ENCODE measurements around the gene TRMT1. TPM values are rescaled to one million over a fixed set of nuclear protein-coding genes. Genes with fewer than 3 reads are reported as not detected.

Gene TRMT1
- total and polyA plus RNA-seq, 2 of the 8 experiments (the other 6 are each of a cell fraction or from before 2014, with no cell fraction given), result 77.4 to 99.3 TPM

DNA sequence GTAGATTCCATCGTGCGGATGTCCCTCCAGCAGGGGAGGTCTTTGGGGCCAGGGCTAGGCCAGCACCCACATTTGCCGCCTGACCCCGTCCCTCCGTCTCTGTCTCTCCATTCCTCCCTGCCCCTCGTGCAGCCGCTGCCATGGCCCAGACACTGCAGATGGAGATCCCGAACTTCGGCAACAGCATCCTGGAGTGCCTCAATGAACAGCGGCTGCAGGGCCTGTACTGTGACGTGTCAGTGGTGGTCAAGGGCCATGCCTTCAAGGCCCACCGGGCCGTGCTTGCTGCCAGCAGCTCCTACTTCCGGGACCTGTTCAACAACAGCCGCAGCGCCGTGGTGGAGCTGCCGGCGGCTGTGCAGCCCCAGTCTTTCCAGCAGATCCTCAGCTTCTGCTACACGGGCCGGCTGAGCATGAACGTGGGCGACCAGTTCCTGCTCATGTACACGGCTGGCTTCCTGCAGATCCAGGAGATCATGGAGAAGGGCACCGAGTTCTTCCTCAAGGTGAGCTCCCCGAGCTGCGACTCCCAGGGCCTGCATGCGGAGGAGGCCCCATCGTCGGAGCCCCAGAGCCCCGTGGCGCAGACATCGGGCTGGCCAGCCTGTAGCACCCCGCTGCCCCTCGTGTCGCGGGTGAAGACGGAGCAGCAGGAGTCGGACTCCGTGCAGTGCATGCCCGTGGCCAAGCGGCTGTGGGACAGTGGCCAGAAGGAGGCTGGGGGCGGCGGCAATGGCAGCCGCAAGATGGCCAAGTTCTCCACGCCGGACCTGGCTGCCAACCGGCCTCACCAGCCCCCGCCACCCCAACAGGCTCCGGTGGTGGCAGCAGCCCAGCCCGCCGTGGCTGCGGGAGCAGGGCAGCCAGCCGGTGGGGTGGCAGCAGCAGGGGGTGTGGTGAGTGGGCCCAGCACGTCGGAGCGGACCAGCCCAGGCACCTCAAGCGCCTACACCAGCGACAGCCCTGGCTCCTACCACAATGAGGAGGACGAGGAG is 18.8 kb upstream of the TRMT1 start:
- no peak overlapping the region for H3K4ac ChIP-seq (replicated peaks; ENCODE audit: insufficient read length, low read depth, low read length)
- H3K36me3 ChIP-seq (ENCODE audit: control insufficient read depth in 2 of 4, insufficient read depth in 4 of 4, low read length in 3 of 4), result peaks cover 7 to 58% (median 36%) of the 10 kb centered on the region in 4 experiments
- H2AK5ac ChIP-seq (ENCODE audit: low read depth, low read length), result no peak overlapping the region
- H4K5ac ChIP-seq (ENCODE audit: insufficient read length, low read depth, low read length), result no peak overlapping the region
- no peak overlapping the region for H2BK20ac ChIP-seq (ENCODE audit: low read length)
- H4K91ac ChIP-seq (replicated peaks; ENCODE audit: insufficient read length, low read length), result no peak overlapping the region
- POLR2A ChIA-PET (ENCODE audit: partially characterized antibody), result interaction anchor here (0.9 to 14.8 kb wide), 6 partner anchors 7 to 30 kb away, joined by 3 to 228 read pairs (median 6); partner anchors contain the start of genes IER2, NACC1, STX10 and TRMT1
- H3K4me2 ChIP-seq (ENCODE audit: insufficient read depth in 1 of 2, low read depth in 2 of 2, low read length in 2 of 2), result no peak overlapping the region
- H3K9ac ChIP-seq (replicated peaks in 1 of 4; ENCODE audit: extremely low read depth in 1 of 4, low read depth in 3 of 4, low read length in 3 of 4), result no peak overlapping the region
- DNase-seq (ENCODE audit: low read depth in 1 of 2, low spot score in 2 of 2), result no peak
- peaks cover 27% of the 10 kb centered on the region for H3K79me1 ChIP-seq (ENCODE audit: low read depth, low read length)
- H3K4me3 ChIP-seq (ENCODE audit: extremely low read depth in 1 of 4, insufficient read depth in 2 of 4, low read depth in 3 of 4, low read length in 4 of 4), result no peak overlapping the region
- H3K79me2 ChIP-seq (ENCODE audit: control insufficient read depth in 1 of 2, insufficient read depth in 2 of 2, low read length in 2 of 2), result peaks cover 7 to 44% of the 10 kb centered on the region in 2 experiments; a peak in 3 of 4 replicates
- H3K23ac ChIP-seq (ENCODE audit: insufficient read length), result no peak overlapping the region
- no peak overlapping the region for H2BK120ac ChIP-seq (replicated peaks; ENCODE audit: low read depth, low read length)
- H4K20me1 ChIP-seq (replicated peaks in 1 of 2; ENCODE audit: control insufficient read depth in 1 of 2, insufficient read depth in 2 of 2, low read length in 2 of 2), result peaks cover 34 to 50% of the 10 kb centered on the region in 2 experiments
- H2BK15ac ChIP-seq (ENCODE audit: low read length), result no peak overlapping the region
- peaks cover 0 to 8% (median 4%) of the 10 kb centered on the region in 4 experiments; a peak in 3 of 7 replicates for H3K4me1 ChIP-seq (replicated peaks in 1 of 4; ENCODE audit: control insufficient read depth in 3 of 4, insufficient read depth in 4 of 4, low read length in 3 of 4)
- H2BK12ac ChIP-seq (ENCODE audit: low read depth, low read length), result no peak overlapping the region
- H4K8ac ChIP-seq (ENCODE audit: extremely low read depth, insufficient read depth, low read length), result peak overlapping the region; percentile 78; the same call in 1 of the 2 replicates
- no peaks in the 10 kb centered on the region for H3K27me3 ChIP-seq (replicated peaks in 1 of 4; ENCODE audit: control insufficient read depth in 3 of 4, extremely low read depth in 1 of 4, insufficient read depth in 3 of 4, low read length in 3 of 4)
- no peaks in the 10 kb centered on the region for H3K9me3 ChIP-seq (ENCODE audit: insufficient read depth in 2 of 2, low read depth in 1 of 2, low read length in 1 of 2)
- no peak overlapping the region for H3K14ac ChIP-seq (ENCODE audit: insufficient read length)
- no peak overlapping the region for H3K27ac ChIP-seq (ENCODE audit: low read depth, low read length)
- H2AFZ ChIP-seq (ENCODE audit: low read length), result no peak overlapping the region
- H3K56ac ChIP-seq (replicated peaks; ENCODE audit: insufficient read length, low read depth, low read length), result no peak overlapping the region
- CTCF ChIA-PET (ENCODE audit: partially characterized antibody), result interaction anchor here (1.0 to 2.1 kb wide), 4 partner anchors 14 to 60 kb away, joined by 3 to 7 read pairs (median 4); partner anchors contain the start of genes IER2 and STX10
- 94% methylated on average over 57 of the region's 60 CpGs; no CpG with 5 or more reads in 1 of the 2 experiments for WGBS, 2 experiments (ENCODE audit: extremely low coverage in 1 of 2, insufficient coverage in 1 of 2, insufficient read length in 1 of 2, insufficient replicate concordance in 2 of 2, low coverage in 1 of 2, low lambda C conversion rate in 2 of 2, missing lambda C conversion rate in 1 of 2)
- no peaks in the 10 kb centered on the region; the same call in 1 of the 2 replicates for H3K23me2 ChIP-seq (ENCODE audit: low read depth, low read length)
- no peak overlapping the region for H2BK5ac ChIP-seq (ENCODE audit: low read depth, low read length)
- no peak overlapping the region for H3K18ac ChIP-seq (ENCODE audit: extremely low read depth, low read length)
- no peak for FAIRE-seq
- no peak for TF ChIP-seq SIX5 (IDR thresholded peaks at IDR 0.05; ENCODE audit: low read depth, low read length)
- TF ChIP-seq GABPA (IDR thresholded peaks at IDR 0.05; ENCODE audit: borderline replicate concordance, insufficient read depth, low read length), result no peak
- TF ChIP-seq GTF2F1 (IDR thresholded peaks at IDR 0.05; ENCODE audit: borderline replicate concordance, low read depth, low read length), result no peak
- TF ChIP-seq, protein P1, sequence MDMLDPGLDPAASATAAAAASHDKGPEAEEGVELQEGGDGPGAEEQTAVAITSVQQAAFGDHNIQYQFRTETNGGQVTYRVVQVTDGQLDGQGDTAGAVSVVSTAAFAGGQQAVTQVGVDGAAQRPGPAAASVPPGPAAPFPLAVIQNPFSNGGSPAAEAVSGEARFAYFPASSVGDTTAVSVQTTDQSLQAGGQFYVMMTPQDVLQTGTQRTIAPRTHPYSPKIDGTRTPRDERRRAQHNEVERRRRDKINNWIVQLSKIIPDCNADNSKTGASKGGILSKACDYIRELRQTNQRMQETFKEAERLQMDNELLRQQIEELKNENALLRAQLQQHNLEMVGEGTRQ (IDR thresholded peaks at IDR 0.05; ENCODE audit: low read length), result no peak
- TF ChIP-seq, protein P2, sequence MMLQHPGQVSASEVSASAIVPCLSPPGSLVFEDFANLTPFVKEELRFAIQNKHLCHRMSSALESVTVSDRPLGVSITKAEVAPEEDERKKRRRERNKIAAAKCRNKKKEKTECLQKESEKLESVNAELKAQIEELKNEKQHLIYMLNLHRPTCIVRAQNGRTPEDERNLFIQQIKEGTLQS (IDR thresholded peaks at IDR 0.05; ENCODE audit: insufficient read depth, low read depth, low read length), result no peak
- TF ChIP-seq KDM1A (IDR thresholded peaks at IDR 0.05; ENCODE audit: borderline replicate concordance, low read length), result no peak
- no peak for TF ChIP-seq BACH1 (IDR thresholded peaks at IDR 0.05; ENCODE audit: low read length)

All from H1 (cell line).